Stimulated activated CD8-positive, alpha-beta memory T cell treated with anti-CD3 and anti-CD28 coated beads, Interleukin-15, amount 100 ng/mL, for 4 hours (primary cell): ENCODE measurements around the gene KLF16.
"Not testable (repeated sequence)": the region's sequence is repeated elsewhere in the genome, so short reads cannot be mapped to it uniquely, and the experiment has no call there.

Source experiments
- DNase-seq, 2 donors: peaks; one replicate each; pipeline ENCODE4 v3.0.0-alpha.2; 2020; ENCODE audit warnings: low read depth in 2 of 2

Gene KLF16

GRCh38 chr19:1884291-1884718, 20.9 kb upstream of the KLF16 start:
- no peak for DNase-seq

DNA sequence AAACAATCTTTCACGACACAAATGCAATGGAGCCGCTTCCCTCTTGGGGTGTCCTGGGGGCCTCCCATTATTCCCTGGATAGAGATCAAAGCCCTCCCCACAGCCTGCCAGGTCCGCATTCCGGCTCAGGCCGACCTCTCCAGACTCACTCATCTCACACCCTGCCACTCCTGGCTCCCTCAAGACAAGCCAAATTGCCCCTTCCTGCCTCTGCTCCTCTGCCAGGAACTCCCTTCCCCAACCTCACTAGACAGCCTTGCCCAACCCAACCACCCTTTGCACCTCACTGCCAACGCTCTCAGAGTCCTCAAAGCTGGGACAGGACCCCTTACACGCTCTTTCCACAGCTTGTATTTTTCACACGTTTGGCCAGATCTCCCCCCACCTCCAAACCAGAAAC, 20.4 kb upstream of the KLF16 start:
- DNase-seq, result no peak

GRCh38 chr19:1882786-1883692, 19.7 kb upstream of the KLF16 start:
- no peak for DNase-seq

DNA sequence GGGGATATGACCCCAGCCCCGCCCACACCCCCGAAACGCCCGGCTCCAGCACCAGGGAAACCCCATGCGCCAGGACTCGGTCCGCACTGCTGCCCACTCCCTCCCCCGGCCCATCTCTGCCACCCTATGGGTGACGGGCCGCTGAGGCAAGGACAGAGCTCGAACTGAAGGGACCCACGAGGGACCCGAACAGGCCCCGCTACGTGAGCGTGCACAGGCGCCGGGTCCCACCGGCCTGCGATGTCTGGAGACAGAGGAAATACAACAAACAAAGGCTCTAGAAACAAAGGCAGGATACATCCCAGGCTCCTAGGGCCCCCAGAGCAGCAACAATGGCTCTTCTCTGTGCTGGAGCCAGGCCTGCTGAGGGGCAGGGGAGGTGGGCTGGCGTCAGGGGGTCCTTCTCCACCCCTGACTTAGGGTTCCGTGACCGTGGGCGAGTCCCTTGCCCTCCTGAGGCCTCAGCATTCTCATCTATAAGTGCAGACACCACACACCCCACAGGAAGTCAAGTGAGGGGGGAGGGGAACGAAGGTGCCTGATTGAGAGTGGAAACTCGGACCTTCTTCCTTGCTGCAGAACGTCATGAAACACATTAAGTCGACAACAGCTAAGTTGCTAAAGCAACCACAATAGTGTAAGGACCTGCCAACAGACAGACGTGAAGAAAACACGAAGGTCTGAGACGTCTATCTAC, 18.9 kb upstream of the KLF16 start:
- DNase-seq, result peak in 1 of 2 donors; percentile 56

- DNase-seq, result not testable (repeated sequence)
These were observed 18.2 kb upstream of the KLF16 start for GRCh38 chr19:1881393-1882088.

DNA sequence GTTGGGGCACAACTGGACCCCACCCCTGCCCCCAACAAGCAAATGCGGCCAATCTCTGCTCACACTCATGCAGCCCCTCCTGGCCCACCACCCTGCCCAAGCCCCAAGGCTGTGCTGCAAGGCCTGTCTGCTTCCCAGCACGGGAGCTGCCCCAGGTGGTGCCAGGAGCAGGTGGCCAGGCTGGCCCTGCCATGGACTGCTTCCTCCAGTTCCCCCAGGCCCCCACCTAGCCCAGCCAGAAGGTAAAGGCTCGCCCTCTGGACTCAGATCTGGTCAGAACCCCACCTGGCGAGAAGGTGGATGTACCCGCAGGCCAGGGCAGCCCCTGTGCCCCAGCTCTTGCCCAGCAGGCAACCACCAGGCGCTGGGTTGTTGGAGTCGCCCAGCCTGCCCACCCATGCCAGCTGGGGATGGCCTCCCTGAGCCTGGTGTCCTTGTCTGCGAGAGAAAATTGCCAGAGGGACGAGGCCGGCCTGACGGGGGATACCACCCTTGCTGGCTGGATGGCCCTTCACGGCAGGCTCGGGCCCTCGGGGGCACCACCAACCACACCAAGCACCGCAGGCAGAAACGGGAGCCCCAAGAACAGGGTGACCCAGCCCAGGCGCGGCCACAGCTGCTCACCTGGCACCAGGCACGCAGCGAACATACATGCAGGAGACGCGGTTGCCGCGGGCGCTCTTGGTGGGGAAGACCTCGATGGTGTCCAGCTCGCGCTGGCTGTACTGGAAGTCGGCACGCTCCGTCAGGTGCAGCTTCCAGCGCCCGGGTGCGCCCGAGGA, 17.4 kb upstream of the KLF16 start:
- DNase-seq, result no peak

- DNase-seq, result not testable (repeated sequence)
These were observed 16.6 kb upstream of the KLF16 start for GRCh38 chr19:1879982-1880381.

DNA sequence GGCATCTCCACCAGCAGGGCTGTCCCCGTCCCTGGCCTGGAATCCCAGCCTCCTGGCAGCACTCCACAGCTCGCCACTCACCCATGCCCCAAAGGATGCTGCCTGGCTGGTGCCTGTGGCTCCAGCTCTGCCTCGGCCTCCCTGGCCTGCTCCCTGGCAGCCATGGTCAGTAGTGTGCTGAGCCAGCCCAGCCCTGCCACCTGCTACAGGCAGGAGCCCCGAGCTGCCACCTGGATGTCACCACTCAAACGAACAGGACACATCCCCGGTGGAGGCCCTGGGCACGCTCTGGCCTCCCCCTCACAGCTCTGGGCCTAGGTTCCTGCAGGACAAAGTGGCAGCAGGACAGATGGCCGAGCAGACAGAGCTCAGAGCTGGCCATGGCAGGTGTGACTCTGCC, 15.2 kb upstream of the KLF16 start:
- not testable (repeated sequence) for DNase-seq

DNA sequence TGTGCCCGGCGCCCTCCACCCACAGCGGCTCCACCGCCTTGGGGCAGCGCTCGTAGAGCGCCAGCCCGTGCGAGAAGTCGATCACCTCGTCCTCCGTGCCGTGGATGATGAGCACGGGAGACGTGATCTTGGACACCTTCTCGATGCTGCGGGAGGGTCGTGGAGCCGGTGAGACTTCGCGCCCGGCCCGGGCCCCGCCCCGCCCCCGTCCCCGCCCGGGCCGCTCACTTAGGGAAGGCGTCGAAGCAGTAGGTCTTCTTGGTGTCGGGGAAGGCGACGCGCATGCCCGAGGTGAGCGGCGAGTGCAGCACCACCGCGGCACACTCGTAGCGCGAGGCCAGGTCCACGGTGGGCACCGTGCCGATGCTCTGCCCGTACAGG, 13.9 kb upstream of the KLF16 start:
- DNase-seq, result not testable (repeated sequence)

- not testable (repeated sequence) for DNase-seq
These were observed 13.3 kb upstream of the KLF16 start for GRCh38 chr19:1876496-1877279.

- DNase-seq, result peak; percentile 69 to 77
These were observed 12.5 kb upstream of the KLF16 start for GRCh38 chr19:1875646-1876495.

- not testable (repeated sequence) for DNase-seq
These were observed 11.9 kb upstream of the KLF16 start for GRCh38 chr19:1875265-1875645.

DNA sequence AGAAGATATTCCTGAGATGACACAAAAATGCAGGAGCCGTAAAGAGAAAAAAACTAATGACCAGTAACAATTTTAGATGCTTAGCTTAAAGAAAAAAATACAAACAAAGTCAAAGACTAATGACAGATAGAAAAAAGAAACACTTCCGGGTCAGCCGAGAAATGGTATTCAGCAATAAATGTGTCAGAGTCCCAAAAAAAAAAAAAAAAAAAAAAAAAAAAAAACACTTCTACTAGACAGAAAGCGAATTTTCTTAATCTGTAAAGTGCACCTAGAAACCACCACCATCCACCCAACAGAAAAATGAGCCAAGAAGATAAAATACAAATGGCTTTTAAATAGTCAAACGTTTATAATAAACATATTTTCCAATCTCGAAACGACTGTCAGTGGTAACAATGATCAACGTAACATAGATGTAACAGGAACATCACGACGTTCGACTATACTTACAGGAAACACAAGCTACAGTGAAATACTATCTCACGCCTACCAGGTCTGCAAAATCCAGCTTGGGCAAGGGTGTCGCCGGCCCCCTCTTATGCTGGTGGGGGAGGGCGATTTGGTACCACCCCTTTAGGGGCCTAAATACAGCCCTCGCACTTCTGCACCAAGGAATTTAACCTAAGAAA, 11.3 kb upstream of the KLF16 start:
- DNase-seq, result no peak

DNA sequence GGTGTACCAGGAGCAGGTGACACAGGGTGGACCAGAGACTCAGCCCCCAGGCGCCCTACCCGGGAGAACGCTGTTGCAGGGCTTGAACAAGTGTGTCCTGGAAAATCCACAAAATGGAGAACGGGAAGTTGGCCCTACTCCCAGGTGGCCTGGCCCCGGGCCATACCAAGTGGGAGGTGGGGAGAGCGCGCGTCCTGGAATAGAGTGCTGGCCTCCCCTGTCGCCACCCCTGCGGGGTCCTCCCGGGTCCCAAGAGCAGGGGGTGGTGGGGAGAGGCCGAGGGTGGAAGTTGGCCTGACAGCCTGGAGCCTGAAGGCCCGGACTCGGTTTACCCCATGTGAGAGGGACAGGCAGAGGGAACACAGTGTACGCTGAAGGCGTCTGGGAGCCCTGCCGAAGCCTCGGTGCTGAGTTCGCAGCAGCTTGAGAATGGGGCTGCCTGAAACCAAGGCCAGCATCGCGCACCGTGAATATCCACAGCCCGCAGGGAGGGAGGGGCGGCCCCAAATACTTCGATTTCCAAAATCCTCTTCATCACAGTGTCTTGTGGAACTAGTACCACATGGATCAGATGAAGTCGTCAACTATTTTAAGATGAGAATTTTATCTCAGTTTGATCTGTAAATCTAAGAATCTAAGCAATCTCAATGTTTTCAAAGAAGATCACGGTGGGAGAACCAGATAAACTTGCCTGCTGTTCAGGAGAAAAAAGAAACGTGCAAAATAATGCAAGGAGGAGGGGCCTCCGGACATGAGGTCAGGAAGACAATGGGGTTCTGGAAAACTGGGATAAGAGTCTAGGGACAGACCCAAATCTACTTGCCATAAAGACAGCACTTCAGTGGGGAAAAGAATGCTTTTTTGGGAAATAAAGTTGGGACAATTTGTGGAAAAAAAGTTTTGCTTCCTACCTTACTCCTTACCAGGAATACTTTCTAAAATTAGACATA, 10.4 kb upstream of the KLF16 start:
- DNase-seq, result no peak

GRCh38 chr19:1872807-1873523, 9.6 kb upstream of the KLF16 start:
- DNase-seq, result no peak

- DNase-seq, result no peak
These were observed 8.3 kb upstream of the KLF16 start for GRCh38 chr19:1871630-1872029.

DNA sequence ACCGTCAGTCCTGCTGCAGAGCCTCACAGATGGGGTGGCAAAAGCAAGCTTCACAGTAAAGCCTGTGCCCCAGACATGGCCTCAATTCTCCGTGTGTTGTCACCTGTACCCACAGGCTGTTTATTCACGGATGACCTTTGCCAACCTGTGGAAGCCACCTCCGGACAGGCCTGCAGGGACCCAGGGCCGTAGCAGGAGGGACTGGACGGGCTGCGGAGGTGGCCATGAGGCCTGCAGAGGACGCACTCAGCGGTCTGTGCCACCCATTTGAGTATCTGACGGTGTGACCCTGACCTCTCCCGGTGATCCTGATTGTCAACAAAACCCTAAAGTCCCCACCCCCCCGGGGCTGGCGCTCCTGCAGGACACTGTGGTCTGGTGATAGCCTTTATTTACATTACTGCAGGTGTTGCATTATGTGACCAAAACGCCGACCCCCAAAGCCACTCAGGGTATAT, 7.8 kb upstream of the KLF16 start:
- DNase-seq, result no peak
